Measurements from ENCODE around the gene SAMSN1.

- TF ChIP-seq ZBED1 (IDR thresholded peaks at IDR 0.05) (no peak), PHF8 (IDR thresholded peaks at IDR 0.05; ENCODE audit: borderline replicate concordance, low read length) (no peak), ZNF445 (CRISPR knock-in tag; IDR thresholded peaks at IDR 0.05; ENCODE audit: low read depth) (no peak), CREB1 (IDR thresholded peaks at IDR 0.05) (no peak), CREB1 (CRISPR knock-in tag; IDR thresholded peaks at IDR 0.05) (no peak)
Measured at GRCh38 chr21:14477133-14477532, 69.0 kb downstream of the SAMSN1 start.

Measured in K562 (cell line).